H1 (cell line): Measurements from ENCODE around the gene OXA1L.

Experiments used
- CTCF ChIP-seq, 3 experiments: IDR thresholded peaks; 1 replicate in 2 of 3; 2 replicates in 1 of 3; pipeline versions ENCODE4 v1.5.1 to v1.6.1; 2011; ENCODE audit warnings: low read length in 3 of 3, mild to moderate bottlenecking in 3 of 3, inconsistent platforms in 2 of 3, low read depth in 1 of 3, moderate library complexity in 1 of 3; ENCODE audit not compliant: insufficient read depth in 1 of 3; ENCODE audit errors: control extremely low read depth in 1 of 3
- EGR1 ChIP-seq: IDR thresholded peaks from 2 replicates; pipeline ENCODE4 v1.6.1; 2011; ENCODE audit warnings: low read depth, low read length, borderline replicate concordance
- EZH2 ChIP-seq: fragments of 200-600 bp; sonication (generic); IDR thresholded peaks from 2 replicates; pipeline ENCODE4 v1.7.1; 2012; ENCODE audit warnings: low read depth, mild to moderate bottlenecking, moderate library complexity, low read length, inconsistent platforms; ENCODE audit not compliant: severe bottlenecking
- HDAC2 ChIP-seq, 2 experiments: fragments of 300-600 bp in 1 of 2; sonication (generic) in 1 of 2; IDR thresholded peaks; 2 replicates each; pipeline ENCODE4 v1.6.1; 2011 to 2012; ENCODE audit warnings: low read depth in 2 of 2, low read length in 2 of 2, mild to moderate bottlenecking in 2 of 2, moderate library complexity in 2 of 2, borderline replicate concordance in 1 of 2, inconsistent platforms in 1 of 2
- POLR2A ChIP-seq, 2 experiments: IDR thresholded peaks; 1 replicate in 1 of 2; 2 replicates in 1 of 2; pipeline ENCODE4 v1.6.1; 2011; ENCODE audit warnings: low read depth in 2 of 2, low read length in 2 of 2, mild to moderate bottlenecking in 2 of 2; ENCODE audit errors: control extremely low read depth in 1 of 2
- TEAD4 ChIP-seq: IDR thresholded peaks from 2 replicates; pipeline ENCODE4 v1.6.1; 2012; ENCODE audit warnings: low read depth, low read length, inconsistent platforms, mixed read lengths

GRCh38 chr14:22739423-22739822 lies 27.1 kb upstream of the OXA1L start:
- TF ChIP-seq POLR2A (IDR thresholded peaks at IDR 0.05; ENCODE audit: control extremely low read depth in 1 of 2, low read depth in 2 of 2, low read length in 2 of 2) (no peak), TEAD4 (no peak), EZH2 (no peak), HDAC2 (IDR thresholded peaks at IDR 0.05; ENCODE audit: borderline replicate concordance in 1 of 2, low read depth in 2 of 2, low read length in 2 of 2) (no peak), CTCF (IDR thresholded peaks at IDR 0.05; ENCODE audit: control extremely low read depth in 1 of 3, insufficient read depth in 1 of 3, low read depth in 1 of 3, low read length in 3 of 3) (no peak), EGR1 (no peak)
